ENCODE data around the gene EIF2S2.

- TF ChIP-seq SP1 (CRISPR knock-in tag; conservative IDR thresholded peaks at IDR 0.05) (no peak), CTCF (IDR thresholded peaks at IDR 0.05) (no peak), FOXK1 (CRISPR knock-in tag; IDR thresholded peaks at IDR 0.05) (no peak), ZBTB21 (CRISPR knock-in tag; IDR thresholded peaks at IDR 0.05; ENCODE audit: borderline replicate concordance) (no peak), CREB1 (CRISPR knock-in tag; IDR thresholded peaks at IDR 0.05) (no peak), SMAD4 (CRISPR knock-in tag; IDR thresholded peaks at IDR 0.05) (no peak), CREM (CRISPR knock-in tag; IDR thresholded peaks at IDR 0.05) (no peak), RELA (CRISPR knock-in tag; IDR thresholded peaks at IDR 0.05; ENCODE audit: borderline replicate concordance) (no peak), ETV6 (CRISPR knock-in tag; IDR thresholded peaks at IDR 0.05) (no peak), ERG (CRISPR knock-in tag; IDR thresholded peaks at IDR 0.05) (no peak), USF1 (CRISPR knock-in tag; IDR thresholded peaks at IDR 0.05) (no peak), NR3C1 (CRISPR knock-in tag; conservative IDR thresholded peaks at IDR 0.05; ENCODE audit: low read depth) (no peak), ATF3 (CRISPR knock-in tag; conservative IDR thresholded peaks at IDR 0.05) (no peak)
Observed at GRCh38 chr20:34083137-34083536, 28.9 kb downstream of the EIF2S2 start.

Measured in WTC11 (cell line).